Measurements from ENCODE around the gene TEX101. TPM values are rescaled to one million over a fixed set of nuclear protein-coding genes. Genes with fewer than 3 reads are reported as not detected.

The TEX101 gene
- total and polyA plus RNA-seq, 12 donors = not detected

- intact Hi-C loops (cut with DNase I) = no loop called here
- 84 to 90% (median 86%) methylated on average over 7 of the region's 7 CpGs for WGBS, 4 donors
- TF ChIP-seq, protein P1, sequence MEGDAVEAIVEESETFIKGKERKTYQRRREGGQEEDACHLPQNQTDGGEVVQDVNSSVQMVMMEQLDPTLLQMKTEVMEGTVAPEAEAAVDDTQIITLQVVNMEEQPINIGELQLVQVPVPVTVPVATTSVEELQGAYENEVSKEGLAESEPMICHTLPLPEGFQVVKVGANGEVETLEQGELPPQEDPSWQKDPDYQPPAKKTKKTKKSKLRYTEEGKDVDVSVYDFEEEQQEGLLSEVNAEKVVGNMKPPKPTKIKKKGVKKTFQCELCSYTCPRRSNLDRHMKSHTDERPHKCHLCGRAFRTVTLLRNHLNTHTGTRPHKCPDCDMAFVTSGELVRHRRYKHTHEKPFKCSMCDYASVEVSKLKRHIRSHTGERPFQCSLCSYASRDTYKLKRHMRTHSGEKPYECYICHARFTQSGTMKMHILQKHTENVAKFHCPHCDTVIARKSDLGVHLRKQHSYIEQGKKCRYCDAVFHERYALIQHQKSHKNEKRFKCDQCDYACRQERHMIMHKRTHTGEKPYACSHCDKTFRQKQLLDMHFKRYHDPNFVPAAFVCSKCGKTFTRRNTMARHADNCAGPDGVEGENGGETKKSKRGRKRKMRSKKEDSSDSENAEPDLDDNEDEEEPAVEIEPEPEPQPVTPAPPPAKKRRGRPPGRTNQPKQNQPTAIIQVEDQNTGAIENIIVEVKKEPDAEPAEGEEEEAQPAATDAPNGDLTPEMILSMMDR (IDR thresholded peaks at IDR 0.05) = no peak
- TF ChIP-seq POLR2A (IDR thresholded peaks at IDR 0.05) = no peak
Observed at GRCh38 chr19:43429395-43429794, 14.7 kb downstream of the TEX101 start.

DNA sequence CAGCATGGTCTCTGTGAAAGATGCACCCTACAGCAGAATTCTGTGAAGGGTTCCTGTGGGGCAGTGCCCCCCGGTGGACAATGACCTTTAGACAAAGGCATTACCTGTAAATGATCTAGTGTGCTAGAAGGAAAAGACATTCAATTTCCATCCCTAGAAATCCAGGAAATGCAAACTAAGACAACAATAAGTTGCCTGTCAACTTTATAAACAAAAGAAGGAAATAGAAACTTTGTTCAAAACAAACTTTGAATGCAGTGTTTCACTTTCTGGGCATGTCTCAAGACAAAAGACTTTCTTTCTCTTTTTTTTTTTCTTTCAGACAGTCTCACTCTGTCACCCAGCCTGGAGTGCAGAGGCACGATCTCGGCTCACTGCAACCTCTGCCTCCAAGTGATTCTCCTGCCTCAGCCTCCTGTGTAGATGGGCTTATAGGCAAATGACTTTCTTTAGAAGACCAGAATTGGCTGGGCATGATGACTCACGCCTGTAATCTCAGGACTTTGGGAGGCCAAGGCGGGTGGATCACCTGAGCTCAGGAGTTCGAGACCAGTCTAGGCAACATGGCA, 15.5 kb downstream of the TEX101 start:
- H3K9me3 ChIP-seq (replicated peaks in 1 of 3) = no peaks in the 10 kb centered on the region
- WGBS, 4 donors = 46 to 71% (median 59%) methylated on average over 6 of the region's 6 CpGs
- no peak for DNase-seq
- no peaks in the 10 kb centered on the region for H3K36me3 ChIP-seq (replicated peaks in 1 of 2)
- no peak overlapping the region for H3K4me3 ChIP-seq
- intact Hi-C loops (cut with DNase I) = no loop called here
- H3K27ac ChIP-seq = no peak overlapping the region
- TF ChIP-seq POLR2A (IDR thresholded peaks at IDR 0.05) = no peak
- TF ChIP-seq, protein P1 (IDR thresholded peaks at IDR 0.05) = no peak
- H3K4me1 ChIP-seq (replicated peaks in 1 of 2) = no peaks in the 10 kb centered on the region
- H3K27me3 ChIP-seq = no peaks in the 10 kb centered on the region

More at GRCh38 chr19:43429395-43429794, 14.7 kb downstream of the TEX101 start:
- Histone ChIP-seq H3K36me3 (replicated peaks in 1 of 2) (no peaks in the 10 kb centered on the region), H3K27ac (no peak overlapping the region), H3K9me3 (replicated peaks in 1 of 3) (no peaks in the 10 kb centered on the region), H3K27me3 (no peaks in the 10 kb centered on the region), H3K4me3 (no peak overlapping the region), H3K4me1 (replicated peaks in 1 of 2) (no peaks in the 10 kb centered on the region)
- no peak for DNase-seq

DNA sequence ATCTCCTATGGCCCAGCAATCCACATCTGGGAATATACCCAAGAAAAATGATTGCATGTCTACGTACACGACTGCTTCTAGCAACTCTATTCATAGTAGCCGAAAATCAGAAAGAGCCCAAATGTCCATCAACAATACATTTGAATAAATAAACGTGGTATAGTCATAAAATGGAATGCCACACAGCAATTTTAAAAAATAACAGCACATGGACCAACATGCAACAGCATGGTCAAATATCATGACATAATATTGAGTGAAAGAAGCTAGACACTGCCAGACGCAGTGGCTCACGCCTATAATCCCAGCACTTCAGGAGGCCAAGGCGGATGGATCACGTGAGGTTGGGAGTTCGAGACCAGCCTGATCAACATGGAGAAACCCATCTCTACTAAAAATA, 16.3 kb downstream of the TEX101 start:
- TF ChIP-seq POLR2A (IDR thresholded peaks at IDR 0.05) = no peak
- TF ChIP-seq, protein P1 (IDR thresholded peaks at IDR 0.05) = no peak
- intact Hi-C loops (cut with DNase I) = no loop called here
- H3K4me3 ChIP-seq = no peak overlapping the region
- H3K27ac ChIP-seq = no peak overlapping the region
- H3K36me3 ChIP-seq (replicated peaks in 1 of 2) = no peaks in the 10 kb centered on the region
- no peaks in the 10 kb centered on the region for H3K9me3 ChIP-seq (replicated peaks in 1 of 3)
- WGBS, 4 donors = 73 to 84% (median 80%) methylated on average over 9 of the region's 9 CpGs
- no peak for DNase-seq
- no peaks in the 10 kb centered on the region for H3K27me3 ChIP-seq
- H3K4me1 ChIP-seq (replicated peaks in 1 of 2) = no peaks in the 10 kb centered on the region

DNA sequence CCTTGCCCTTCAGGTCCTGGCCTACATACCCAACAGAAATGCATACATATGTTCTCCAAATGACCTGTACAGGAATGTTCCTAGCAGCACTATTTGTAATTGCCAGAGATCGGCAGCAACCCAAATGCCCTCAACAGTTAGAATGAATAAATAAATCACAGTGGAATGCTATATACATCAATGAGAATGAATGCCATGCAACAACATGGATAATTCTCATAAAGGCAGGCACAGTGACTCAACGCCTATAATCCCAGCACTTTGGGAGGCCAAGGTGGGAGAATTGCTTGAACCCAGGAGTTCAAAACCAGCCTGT, 18.6 kb downstream of the TEX101 start:
- Histone ChIP-seq H3K9me3 (replicated peaks in 1 of 3) (no peaks in the 10 kb centered on the region), H3K4me3 (no peak overlapping the region), H3K27me3 (no peaks in the 10 kb centered on the region), H3K36me3 (replicated peaks in 1 of 2) (no peaks in the 10 kb centered on the region), H3K27ac (no peak overlapping the region), H3K4me1 (replicated peaks in 1 of 2) (peaks cover 0 to 2% of the 10 kb centered on the region in 2 donors)
- no peak for TF ChIP-seq POLR2A (IDR thresholded peaks at IDR 0.05)
- TF ChIP-seq, protein P1 (IDR thresholded peaks at IDR 0.05) = no peak
- intact Hi-C loops (cut with DNase I) = no loop called here
- 86 to 95% (median 89%) methylated on average over 2 of the region's 2 CpGs for WGBS, 4 donors
- no peak for DNase-seq

All from adrenal gland (tissue), 12 donors.